Kidney (tissue), 14 donors: Measurements from ENCODE around the gene MS4A4E. TPM values are rescaled to one million over a fixed set of nuclear protein-coding genes. Genes with fewer than 3 reads are reported as not detected.
A peak's percentile ranks its signal among the peaks of the same experiment; 100 is the strongest.

Experiments
- DNase-seq, 5 donors: peaks; one replicate each; pipeline ENCODE4 v3.0.0-alpha.2; 2013 to 2020
- FAIRE-seq: peaks from 2 replicates; lab custom pipeline; 2012; peaks lifted over from hg19 to GRCh38; lab: Jason Lieb, UNC
- H3K27ac ChIP-seq, 2 donors: one replicate each; pipeline ENCODE4 v1.7.0; 2013; ENCODE audit warnings: low read depth in 2 of 2, low read length in 2 of 2, inconsistent platforms in 1 of 2
- H3K27me3 ChIP-seq: one replicate; pipeline ENCODE4 v1.7.1; 2013; ENCODE audit warnings: low read length, inconsistent platforms; ENCODE audit not compliant: control insufficient read depth, insufficient read depth
- H3K36me3 ChIP-seq, 3 donors: one replicate each; pipeline versions ENCODE4 v1.7.0 to v1.7.1; 2013; ENCODE audit warnings: low read length in 3 of 3, control low read depth in 1 of 3, inconsistent platforms in 1 of 3; ENCODE audit not compliant: insufficient read depth in 3 of 3, control insufficient read depth in 2 of 3
- H3K4me1 ChIP-seq, 3 donors: one replicate each; pipeline versions ENCODE4 v1.7.0 to v1.7.1; 2013; ENCODE audit warnings: low read length in 3 of 3, inconsistent platforms in 1 of 3, low read depth in 1 of 3; ENCODE audit not compliant: control insufficient read depth in 2 of 3, insufficient read depth in 2 of 3
- H3K4me3 ChIP-seq, 3 donors: one replicate each; pipeline versions ENCODE4 v1.7.0 to v1.8.1; 2013; ENCODE audit warnings: low read length in 3 of 3, control low read depth in 1 of 3, inconsistent platforms in 1 of 3
- H3K9ac ChIP-seq, 3 donors: one replicate each; pipeline versions ENCODE4 v1.7.0 to v1.7.1; 2013; ENCODE audit warnings: low read length in 3 of 3, control low read depth in 1 of 3, inconsistent platforms in 1 of 3
- H3K9me3 ChIP-seq, 3 donors: one replicate each; pipeline versions ENCODE4 v1.7.0 to v1.7.1; 2013; ENCODE audit warnings: low read length in 3 of 3, control low read depth in 1 of 3, inconsistent platforms in 1 of 3; ENCODE audit not compliant: control insufficient read depth in 2 of 3, insufficient read depth in 1 of 3
- intact Hi-C: fragments of 100-400 bp; cut with DNase I; formaldehyde crosslinking; loops from one replicate; pipeline ENCODE4 v1.11.1; 2022
- polyA plus RNA-seq: library from polyadenylated mRNA; stranded (reverse); fragments of 350-450 nt; fragmentation: Illumina TruSeq; extraction: RNeasy Lipid Tissue Mini Kit (QIAGEN cat#74804); gene quantifications from one replicate; pipeline ENCODE4 v1.2.3, GENCODE V29; 2014; ENCODE audit warnings: low read depth, low replicate concordance; ENCODE audit not compliant: insufficient read depth
- total RNA-seq: library from RNA; stranded (reverse); fragmentation: NEBNext Ultra II Directional; extraction: Animal tissue kit (Norgen Biotek cat#: 25700); gene quantifications from one replicate; pipeline ENCODE4 v1.2.1, GENCODE V29; 2021
- TF ChIP-seq, protein P1 (sequence below): IDR thresholded peaks from 3 replicates; pipeline ENCODE4 v1.5.1; 2012; ENCODE audit warnings: mild to moderate bottlenecking, moderate library complexity, borderline replicate concordance; ENCODE audit not compliant: insufficient read depth; ENCODE audit errors: extremely low read depth
- donor health status: control.
- donor health status: control.
- donor health status: control.
- donor health status: control.
- donor health status: control.
- donor health status: DM: yes; HTN: yes; CAD: no.
- donor health status: Normal renal cell carcinoma (clear cell type).

The MS4A4E gene
- total and polyA plus RNA-seq, 2 donors from 2014 or later, result 9.4 TPM; not detected in 1

DNA sequence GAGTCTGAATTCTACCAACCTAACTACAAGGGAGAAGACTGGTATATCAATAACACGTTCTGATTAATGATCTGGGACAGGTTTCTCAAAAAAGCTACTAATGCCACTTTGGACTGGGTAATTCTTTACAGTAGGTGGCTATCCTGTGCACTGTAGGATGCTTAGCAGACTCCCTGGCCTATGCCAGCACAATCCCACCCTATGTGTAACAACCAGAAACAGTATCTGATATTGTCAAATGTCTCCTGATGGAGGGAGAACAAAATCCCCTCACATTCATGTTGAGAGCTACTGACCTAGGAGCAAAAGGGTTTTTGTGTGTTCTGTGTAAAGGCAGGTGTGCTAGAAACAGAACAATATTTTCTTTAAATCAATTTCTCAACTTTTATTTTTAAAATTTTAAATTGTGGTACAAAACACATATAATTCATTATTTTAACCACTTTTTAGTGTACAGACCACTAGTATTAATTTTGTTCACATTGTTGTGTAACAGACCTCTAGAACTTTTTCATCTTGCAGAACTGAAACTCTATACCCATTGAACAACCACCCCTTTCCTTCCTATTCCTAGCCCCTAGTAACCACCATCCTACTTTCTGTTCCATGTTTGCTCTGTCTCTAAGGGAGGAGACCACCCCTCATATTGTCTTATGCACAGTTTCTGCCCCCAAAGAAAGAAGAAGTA lies 58.0 kb downstream of the MS4A4E start:
- peaks cover 0 to 4% (median 0%) of the 10 kb centered on the region in 3 donors for H3K9me3 ChIP-seq
- DNase-seq (no peak), FAIRE-seq (no peak)
- no peaks in the 10 kb centered on the region for H3K4me1 ChIP-seq
- H3K36me3 ChIP-seq, result no peaks in the 10 kb centered on the region
- no peaks in the 10 kb centered on the region for H3K27me3 ChIP-seq
- TF ChIP-seq, protein P1, sequence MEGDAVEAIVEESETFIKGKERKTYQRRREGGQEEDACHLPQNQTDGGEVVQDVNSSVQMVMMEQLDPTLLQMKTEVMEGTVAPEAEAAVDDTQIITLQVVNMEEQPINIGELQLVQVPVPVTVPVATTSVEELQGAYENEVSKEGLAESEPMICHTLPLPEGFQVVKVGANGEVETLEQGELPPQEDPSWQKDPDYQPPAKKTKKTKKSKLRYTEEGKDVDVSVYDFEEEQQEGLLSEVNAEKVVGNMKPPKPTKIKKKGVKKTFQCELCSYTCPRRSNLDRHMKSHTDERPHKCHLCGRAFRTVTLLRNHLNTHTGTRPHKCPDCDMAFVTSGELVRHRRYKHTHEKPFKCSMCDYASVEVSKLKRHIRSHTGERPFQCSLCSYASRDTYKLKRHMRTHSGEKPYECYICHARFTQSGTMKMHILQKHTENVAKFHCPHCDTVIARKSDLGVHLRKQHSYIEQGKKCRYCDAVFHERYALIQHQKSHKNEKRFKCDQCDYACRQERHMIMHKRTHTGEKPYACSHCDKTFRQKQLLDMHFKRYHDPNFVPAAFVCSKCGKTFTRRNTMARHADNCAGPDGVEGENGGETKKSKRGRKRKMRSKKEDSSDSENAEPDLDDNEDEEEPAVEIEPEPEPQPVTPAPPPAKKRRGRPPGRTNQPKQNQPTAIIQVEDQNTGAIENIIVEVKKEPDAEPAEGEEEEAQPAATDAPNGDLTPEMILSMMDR, result no peak
- intact Hi-C loops, result no loop called here
- H3K4me3 ChIP-seq, result no peak overlapping the region
- no peak overlapping the region for H3K9ac ChIP-seq
- H3K27ac ChIP-seq, result no peak overlapping the region

DNA sequence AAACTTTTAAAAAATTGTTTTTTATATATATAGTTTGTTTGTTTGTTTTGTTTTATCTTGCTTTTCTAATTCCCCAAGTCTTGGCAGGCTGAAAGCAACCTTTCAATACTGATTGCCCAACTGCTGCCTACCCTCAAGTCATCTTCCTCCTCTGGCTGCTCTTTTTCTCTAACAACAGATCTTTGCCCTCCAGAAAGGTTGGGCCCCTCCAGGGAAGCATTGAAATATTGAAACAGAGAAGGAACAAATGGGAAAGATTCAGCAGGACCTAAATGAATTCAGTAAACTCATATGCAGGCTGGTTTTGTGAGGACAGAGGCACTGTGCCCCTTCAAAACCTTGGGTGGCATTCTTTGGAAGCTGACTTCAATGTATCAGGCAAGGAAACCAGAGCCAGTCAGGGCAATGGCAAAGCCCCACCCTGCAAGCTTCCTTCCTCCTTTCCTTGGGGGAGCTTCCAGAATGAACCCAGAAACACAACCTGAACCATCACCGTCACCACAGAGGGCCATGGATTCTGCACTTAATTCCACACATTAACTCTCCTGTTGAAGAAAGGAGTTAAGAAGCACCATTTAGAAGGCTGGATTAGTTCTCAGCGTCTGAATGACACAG lies 59.2 kb downstream of the MS4A4E start:
- Histone ChIP-seq H3K36me3 (no peaks in the 10 kb centered on the region), H3K4me3 (no peak overlapping the region), H3K4me1 (no peaks in the 10 kb centered on the region), H3K9me3 (peaks cover 0 to 4% (median 0%) of the 10 kb centered on the region in 3 donors), H3K9ac (no peak overlapping the region), H3K27me3 (no peaks in the 10 kb centered on the region), H3K27ac (no peak overlapping the region)
- TF ChIP-seq, protein P1, result no peak
- DNase-seq (no peak), FAIRE-seq (no peak)
- intact Hi-C loops, result no loop called here

- Histone ChIP-seq H3K27ac (peak within 1 kb of the TSS in 1 of 2 donors; percentile 47), H3K9me3 (peaks cover 0 to 4% (median 0%) of the 10 kb centered on the region in 3 donors), H3K27me3 (no peaks in the 10 kb centered on the region), H3K9ac (no peak within 1 kb of the TSS), H3K4me3 (peak within 1 kb of the TSS in 1 of 3 donors; percentile 24), H3K36me3 (no peaks in the 10 kb centered on the region), H3K4me1 (no peaks in the 10 kb centered on the region)
- TF ChIP-seq, protein P1, result no peak
- DNase-seq (no peak), FAIRE-seq (no peak)
- intact Hi-C loops, result no loop called here
These were observed 60.2 kb downstream of the MS4A4E start, which contains the start of gene MS4A6A for GRCh38 chr11:60182541-60183330. Gene MS4A6A, minus strand, starts transcription at chr11:60183083. Its CDS starts 1,356 bp downstream, at chr11:60181727.
